B cell (primary cell): ENCODE data around the gene KYNU. TPM values are rescaled to one million over a fixed set of nuclear protein-coding genes. Genes with fewer than 3 reads are reported as not detected.

ENCODE experiments used
- ATAC-seq: fragments of 200-7000 bp; cut with Tn5 transposase; one replicate; pipeline ENCODE4 v1.10.0; 2021; ENCODE audit warnings: low read depth, mild to moderate bottlenecking, moderate number of reproducible peaks, moderate library complexity
- CTCF ChIA-PET: fragments of 350-600 bp; sonication (Branson Sonifier 250); formaldehyde crosslinking; loops from one replicate; lab custom pipeline; 2021; ENCODE audit warnings: antibody characterized with exemption, inconsistent platforms; lab: Charles Lee
- POLR2A ChIA-PET: fragments of 350-600 bp; sonication (Branson Sonifier 250); formaldehyde crosslinking; loops from one replicate; lab custom pipeline; 2021; ENCODE audit warnings: antibody characterized with exemption; lab: Charles Lee
- DNase-seq: peaks from one replicate; pipeline ENCODE4 v3.0.0; 2013
- H2AFZ ChIP-seq: 2 replicates; pipeline ENCODE4 v1.6.1; 2012; ENCODE audit warnings: mild to moderate bottlenecking, low read depth, low read length; ENCODE audit not compliant: insufficient read depth, poor library complexity, severe bottlenecking
- H3K27ac ChIP-seq, 2 donors: 1 replicate in 1 of 2; 2 replicates in 1 of 2; pipeline ENCODE4 v1.5.1; 2012 to 2013; ENCODE audit warnings: low read length in 2 of 2, mild to moderate bottlenecking in 2 of 2, moderate library complexity in 1 of 2
- H3K27me3 ChIP-seq, 4 experiments: fragments of 200-600 bp in 1 of 4; sonication (generic) in 1 of 4; replicated peaks in 1 of 4; 1 replicate in 2 of 4; 2 replicates in 2 of 4; pipeline versions ENCODE4 v1.6.1 to v1.7.0; 2013 to 2016; ENCODE audit warnings: low read length in 3 of 4, mild to moderate bottlenecking in 2 of 4, mixed read lengths in 1 of 4, moderate library complexity in 1 of 4; ENCODE audit not compliant: insufficient read depth in 4 of 4, control insufficient read depth in 3 of 4; ENCODE audit errors: control extremely low read depth in 1 of 4
- H3K36me3 ChIP-seq, 2 experiments: replicated peaks in 1 of 2; 1 replicate in 1 of 2; 2 replicates in 1 of 2; pipeline versions ENCODE4 v1.6.1 to v1.7.1; 2013; ENCODE audit warnings: low read length in 1 of 2; ENCODE audit not compliant: insufficient read depth in 2 of 2, control insufficient read depth in 1 of 2; ENCODE audit errors: control extremely low read depth in 1 of 2, extremely low read depth in 1 of 2
- H3K4me1 ChIP-seq, 2 donors: fragments of 200-600 bp in 1 of 2; sonication (generic) in 1 of 2; 1 replicate in 1 of 2; 2 replicates in 1 of 2; pipeline versions ENCODE4 v1.5.1 to v1.6.1; 2013 to 2017; ENCODE audit warnings: low read length in 2 of 2; ENCODE audit not compliant: control insufficient read depth in 2 of 2, insufficient read depth in 2 of 2
- H3K4me2 ChIP-seq: replicated peaks from 2 replicates; pipeline ENCODE3; 2012; ENCODE audit warnings: mild to moderate bottlenecking, low read depth, low read length; ENCODE audit not compliant: poor library complexity, severe bottlenecking
- H3K4me3 ChIP-seq, 5 experiments: fragments of 200-600 bp in 1 of 5; sonication (generic) in 1 of 5; 1 replicate in 3 of 5; 2 replicates in 2 of 5; pipeline versions ENCODE4 v1.5.1 to v1.7.0; 2011 to 2016; ENCODE audit warnings: low read length in 4 of 5, mild to moderate bottlenecking in 4 of 5, low read depth in 2 of 5, control low read depth in 1 of 5, moderate library complexity in 1 of 5; ENCODE audit not compliant: insufficient read depth in 1 of 5; ENCODE audit errors: control extremely low read depth in 1 of 5, extremely low read depth in 1 of 5
- H3K79me2 ChIP-seq: fragments of 200-600 bp; sonication (generic); one replicate; pipeline ENCODE4 v1.6.0; 2016; ENCODE audit warnings: low read length; ENCODE audit not compliant: control insufficient read depth, insufficient read depth
- H3K9ac ChIP-seq: fragments of 200-600 bp; sonication (generic); 2 replicates; pipeline ENCODE4 v1.6.1; 2017; ENCODE audit warnings: mild to moderate bottlenecking, low read length, moderate library complexity
- H3K9me3 ChIP-seq, 3 donors: one replicate each; pipeline versions ENCODE4 v1.6.1 to v1.7.1; 2013; ENCODE audit warnings: low read length in 2 of 3; ENCODE audit not compliant: control insufficient read depth in 2 of 3, insufficient read depth in 1 of 3; ENCODE audit errors: control extremely low read depth in 1 of 3
- H4K20me1 ChIP-seq: 2 replicates; pipeline ENCODE4 v1.6.0; 2012; ENCODE audit warnings: mild to moderate bottlenecking, low read length; ENCODE audit not compliant: insufficient read depth, control insufficient read depth, poor library complexity, severe bottlenecking
- H3K27ac Mint-ChIP-seq: one replicate; pipeline ENCODE4 v1.8.0; 2021; ENCODE audit warnings: mixed read lengths
- H3K27me3 Mint-ChIP-seq: one replicate; pipeline ENCODE4 v1.8.0; 2021; ENCODE audit warnings: mixed read lengths
- H3K4me1 Mint-ChIP-seq: one replicate; pipeline ENCODE4 v1.8.0; 2021; ENCODE audit warnings: mixed read lengths
- H3K4me3 Mint-ChIP-seq: one replicate; pipeline ENCODE4 v1.8.0; 2021; ENCODE audit warnings: mixed read lengths
- H3K9me3 Mint-ChIP-seq: one replicate; pipeline ENCODE4 v1.8.0; 2022; ENCODE audit warnings: mixed read lengths; ENCODE audit not compliant: insufficient read depth
- CTCF ChIP-seq: fragments of 200-600 bp; IDR thresholded peaks from one replicate; pipeline ENCODE4 v1.8.0; 2022; ENCODE audit warnings: antibody characterized with exemption, mild to moderate bottlenecking
- EZH2 ChIP-seq: IDR thresholded peaks from 2 replicates; pipeline ENCODE4 v1.6.1; 2012; ENCODE audit warnings: borderline replicate concordance, low read depth, mild to moderate bottlenecking, moderate library complexity, low read length; ENCODE audit not compliant: insufficient read depth, poor library complexity, severe bottlenecking
- WGBS: methylation state at CpG from one replicate; pipeline ENCODE4 v1.1.5; 2013; ENCODE audit warnings: missing lambda C conversion rate; ENCODE audit not compliant: insufficient coverage; 5-methylcytosine and 5-hydroxymethylcytosine counted together
- intact Hi-C: fragments of 100-400 bp; cut with micrococcal nuclease; formaldehyde crosslinking; loops from one replicate; pipeline ENCODE4 v1.10.0; 2022
- polyA plus RNA-seq: library from polyadenylated mRNA; depleted of rRNA; stranded (reverse); fragments of >200 nt; gene quantifications from 2 replicates; pipeline ENCODE4 v1.2.3, GENCODE V29; 2012
- total RNA-seq, 2 donors: library from RNA; stranded (reverse); fragments of 120-200 nt in 1 of 2; gene quantifications; 1 replicate in 1 of 2; 2 replicates in 1 of 2; pipeline versions ENCODE4 v1.2.3 to v1.2.4, GENCODE V29; 2013 to 2022

KYNU gene
- total and polyA plus RNA-seq, 2 donors (not counting 1 experiment from before 2014, with no cell fraction given): 14.5 to 46.2 TPM

GRCh38 chr2:142865924-142866323 lies 11.5 kb upstream of the KYNU start:
- H3K27ac Mint-ChIP-seq: peak overlapping the region; percentile 90

More at GRCh38 chr2:142865924-142866323, 11.5 kb upstream of the KYNU start:
- intact Hi-C loops: loop anchor here (1.0 to 5.0 kb wide), 3 partner anchors 11 to 261 kb away; partner anchors contain the start of genes ARHGAP15 and KYNU
- no peaks in the 10 kb centered on the region for H3K79me2 ChIP-seq
- H3K9ac ChIP-seq: peak overlapping the region; percentile 40
- no peak for TF ChIP-seq CTCF
- TF ChIP-seq EZH2: no peak
- peak overlapping the region in 3 of 5 experiments; percentile 41 to 61 (median 43) for H3K4me3 ChIP-seq
- no peaks in the 10 kb centered on the region for H3K9me3 Mint-ChIP-seq
- no peaks in the 10 kb centered on the region for H3K36me3 ChIP-seq
- WGBS: no CpG with 5 or more reads among the region's 1 CpG
- ChIA-PET POLR2A (no interaction called here), CTCF (interaction anchor here (0.7 to 2.0 kb wide), 5 partner anchors 9 to 58 kb away, joined by 3 to 9 read pairs (median 7); partner anchors contain the start of gene KYNU)
- H4K20me1 ChIP-seq: no peaks in the 10 kb centered on the region
- H3K4me3 Mint-ChIP-seq: peak overlapping the region; percentile 81
- H3K27me3 ChIP-seq: no peaks in the 10 kb centered on the region
- H3K4me2 ChIP-seq: peak overlapping the region; percentile 68
- DNase-seq (peak; percentile 78), ATAC-seq (peak; percentile 94)
- no peaks in the 10 kb centered on the region for H3K9me3 ChIP-seq
- no peaks in the 10 kb centered on the region for H3K27me3 Mint-ChIP-seq
- peak overlapping the region; percentile 71 for H2AFZ ChIP-seq
- peaks cover 23 to 38% of the 10 kb centered on the region in 2 donors for H3K4me1 ChIP-seq
- H3K27ac ChIP-seq: peak overlapping the region; percentile 82
- peaks cover 35% of the 10 kb centered on the region for H3K4me1 Mint-ChIP-seq
